Sigmoid colon (tissue), 7 donors: ENCODE measurements around the gene MAK. TPM values are rescaled to one million over a fixed set of nuclear protein-coding genes. Genes with fewer than 3 reads are reported as not detected.

Experiments used
- DNase-seq: peaks from one replicate; pipeline ENCODE4 v3.0.0-alpha.2; 2019
- H3K27ac ChIP-seq, 4 donors: fragments of 200-600 bp; sonication (generic); one replicate each; pipeline ENCODE4 v1.5.1; 2016 to 2019; ENCODE audit warnings: mild to moderate bottlenecking in 1 of 4
- H3K27me3 ChIP-seq, 3 donors: fragments of 200-600 bp; sonication (generic); one replicate each; pipeline ENCODE4 v1.5.1; 2019; ENCODE audit warnings: mild to moderate bottlenecking in 1 of 3
- H3K36me3 ChIP-seq, 4 donors: fragments of 200-600 bp; sonication (generic); one replicate each; pipeline ENCODE4 v1.5.1; 2016 to 2019
- H3K4me1 ChIP-seq, 4 donors: fragments of 200-600 bp; sonication (generic); one replicate each; pipeline ENCODE4 v1.5.1; 2017 to 2019
- H3K4me3 ChIP-seq, 4 donors: fragments of 200-600 bp; sonication (generic); one replicate each; pipeline ENCODE4 v1.5.1; 2017 to 2019; ENCODE audit warnings: mild to moderate bottlenecking in 2 of 4, moderate library complexity in 1 of 4
- H3K9me3 ChIP-seq, 4 donors: fragments of 200-600 bp in 3 of 4; sonication (generic) in 3 of 4; one replicate each; pipeline versions ENCODE4 v1.5.1 to v1.6.1; 2013 to 2019
- CTCF ChIP-seq, 4 experiments: fragments of 450-650 bp in 3 of 4; fragments of 200-600 bp in 1 of 4; IDR thresholded peaks; one replicate each; pipeline ENCODE4 v1.5.1; 2016 to 2019; ENCODE audit warnings: antibody characterized with exemption in 4 of 4, mild to moderate bottlenecking in 3 of 4, moderate library complexity in 2 of 4
- EP300 ChIP-seq, 4 donors: sonication (generic); formaldehyde crosslinking; IDR thresholded peaks; one replicate each; pipeline ENCODE4 v1.6.1; 2017; ENCODE audit warnings: antibody characterized with exemption in 4 of 4
- POLR2A ChIP-seq, 2 donors: fragments of 450-650 bp; IDR thresholded peaks; one replicate each; pipeline ENCODE4 v1.6.1; 2016; ENCODE audit warnings: antibody characterized with exemption in 2 of 2, mild to moderate bottlenecking in 2 of 2, moderate library complexity in 2 of 2
- POLR2AphosphoS5 ChIP-seq, 4 donors: sonication (generic); formaldehyde crosslinking; IDR thresholded peaks; one replicate each; pipeline ENCODE4 v1.6.1; 2017; ENCODE audit warnings: antibody characterized with exemption in 4 of 4
- WGBS, 2 donors: extraction: QIAGEN DNeasy Blood & Tissue Kit; methylation state at CpG; one replicate each; pipeline ENCODE4 v1.1.7; 2013; 5-methylcytosine and 5-hydroxymethylcytosine counted together
- intact Hi-C: fragments of 100-400 bp; cut with DNase I; formaldehyde crosslinking; loops from one replicate; pipeline ENCODE4 v1.15.1; 2023
- polyA plus RNA-seq, 3 donors: library from polyadenylated mRNA; stranded (reverse); fragments of 200-250 nt; gene quantifications; one replicate each; pipeline ENCODE4 v1.2.3, GENCODE V29; 2013
- total RNA-seq, 4 donors: library from RNA; depleted of rRNA; stranded (reverse); fragments of >200 nt; gene quantifications; one replicate each; pipeline ENCODE4 v1.1.0, GENCODE V29; 2016
- donor health status: healthy with polysubstance abuse.
- donor health status: Bipolar disorder and iron deficiency.
- donor health status: healthy.

MAK gene
- total and polyA plus RNA-seq, 7 donors: 0.03 to 0.36 TPM; not detected in 5

- Histone ChIP-seq H3K4me3 (peak overlapping the region in 3 of 4 donors; percentile 48 to 59 (median 59)), H3K27ac (peak overlapping the region in 1 of 4 donors; percentile 4), H3K36me3 (no peaks in the 10 kb centered on the region), H3K9me3 (peaks cover 0 to 6% (median 0%) of the 10 kb centered on the region in 4 donors), H3K4me1 (peaks cover 0 to 20% (median 18%) of the 10 kb centered on the region in 4 donors), H3K27me3 (peaks cover 9 to 48% (median 35%) of the 10 kb centered on the region in 3 donors)
- WGBS, 2 donors: 54 to 59% methylated on average over 8 of the region's 8 CpGs
- DNase-seq: no peak
- intact Hi-C loops: no loop called here
- no peak for TF ChIP-seq POLR2AphosphoS5 (IDR thresholded peaks at IDR 0.05)
- TF ChIP-seq POLR2A (IDR thresholded peaks at IDR 0.05): no peak
- TF ChIP-seq EP300 (IDR thresholded peaks at IDR 0.05): no peak
- no peak for TF ChIP-seq CTCF (IDR thresholded peaks at IDR 0.05)
These were observed 525 bp upstream of the MAK start for GRCh38 chr6:10838794-10839333.

GRCh38 chr6:10837622-10837994 lies 731 bp downstream of the MAK start:
- 1 to 2% methylated on average over 22 of the region's 22 CpGs for WGBS, 2 donors
- peak overlapping the region in 1 of 4 donors; percentile 42 for H3K27ac ChIP-seq
- peaks cover 9 to 61% (median 35%) of the 10 kb centered on the region in 3 donors for H3K27me3 ChIP-seq
- intact Hi-C loops: no loop called here
- peak overlapping the region; percentile 35 to 59 (median 54) for H3K4me3 ChIP-seq
- TF ChIP-seq POLR2AphosphoS5 (IDR thresholded peaks at IDR 0.05) (peak in 2 of 4 donors; percentile 22 to 43), POLR2A (IDR thresholded peaks at IDR 0.05) (no peak)
- no peaks in the 10 kb centered on the region for H3K36me3 ChIP-seq
- peaks cover 0 to 20% (median 18%) of the 10 kb centered on the region in 4 donors for H3K4me1 ChIP-seq
- no peak for DNase-seq
- no peaks in the 10 kb centered on the region for H3K9me3 ChIP-seq

- Histone ChIP-seq H3K4me1 (peaks cover 0 to 20% (median 18%) of the 10 kb centered on the region in 4 donors), H3K4me3 (peak overlapping the region; percentile 35 to 59 (median 54)), H3K36me3 (no peaks in the 10 kb centered on the region), H3K27ac (no peak overlapping the region), H3K9me3 (no peaks in the 10 kb centered on the region), H3K27me3 (peaks cover 9 to 63% (median 35%) of the 10 kb centered on the region in 3 donors)
- DNase-seq: no peak
- 3 to 5% methylated on average over 20 of the region's 20 CpGs for WGBS, 2 donors
- intact Hi-C loops: no loop called here
- TF ChIP-seq POLR2AphosphoS5 (IDR thresholded peaks at IDR 0.05): peak in 1 of 4 donors; percentile 26
- TF ChIP-seq CTCF (IDR thresholded peaks at IDR 0.05): no peak
- no peak for TF ChIP-seq EP300 (IDR thresholded peaks at IDR 0.05)
- TF ChIP-seq POLR2A (IDR thresholded peaks at IDR 0.05): no peak
These were observed 1.2 kb downstream of the MAK start for GRCh38 chr6:10837009-10837621.

DNA sequence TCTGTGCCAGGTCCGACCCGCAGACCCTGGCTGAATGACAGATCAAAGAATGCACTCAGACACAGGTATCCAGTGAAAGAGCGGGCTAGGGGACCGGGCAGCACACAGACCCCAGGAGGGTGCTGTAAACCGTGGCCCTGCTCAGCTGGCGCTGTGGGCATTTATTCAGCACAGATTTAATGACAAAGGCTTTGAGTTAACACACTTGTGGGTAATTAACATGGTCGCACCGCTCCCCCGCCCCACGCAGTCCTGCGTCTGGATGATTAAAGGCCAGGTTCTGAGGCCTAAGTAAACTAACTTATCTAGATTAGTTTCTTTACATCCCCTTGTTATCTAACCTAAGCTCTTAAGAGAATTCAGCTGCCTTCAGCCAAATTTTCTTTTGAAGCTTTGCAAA lies 3.5 kb downstream of the MAK start:
- Histone ChIP-seq H3K27me3 (peaks cover 9 to 63% (median 35%) of the 10 kb centered on the region in 3 donors), H3K27ac (no peak overlapping the region), H3K4me3 (no peak overlapping the region), H3K4me1 (peaks cover 0 to 20% (median 18%) of the 10 kb centered on the region in 4 donors), H3K36me3 (no peaks in the 10 kb centered on the region), H3K9me3 (no peaks in the 10 kb centered on the region)
- DNase-seq: no peak
- 83 to 88% methylated on average over 11 of the region's 11 CpGs for WGBS, 2 donors
- no peak for TF ChIP-seq CTCF (IDR thresholded peaks at IDR 0.05)
- TF ChIP-seq POLR2AphosphoS5 (IDR thresholded peaks at IDR 0.05): no peak
- no peak for TF ChIP-seq EP300 (IDR thresholded peaks at IDR 0.05)
- TF ChIP-seq POLR2A (IDR thresholded peaks at IDR 0.05): no peak
- intact Hi-C loops: no loop called here

GRCh38 chr6:10831609-10832008 lies 6.7 kb downstream of the MAK start:
- Histone ChIP-seq H3K27me3 (peaks cover 9 to 43% (median 23%) of the 10 kb centered on the region in 3 donors), H3K4me3 (no peak overlapping the region), H3K36me3 (no peaks in the 10 kb centered on the region), H3K4me1 (no peaks in the 10 kb centered on the region), H3K27ac (no peak overlapping the region), H3K9me3 (no peaks in the 10 kb centered on the region)
- intact Hi-C loops: no loop called here
- no peak for DNase-seq
- WGBS, 2 donors: 95 to 96% methylated on average over 2 of the region's 2 CpGs
- no peak for TF ChIP-seq POLR2AphosphoS5 (IDR thresholded peaks at IDR 0.05)
- no peak for TF ChIP-seq CTCF (IDR thresholded peaks at IDR 0.05)
- no peak for TF ChIP-seq EP300 (IDR thresholded peaks at IDR 0.05)
- TF ChIP-seq POLR2A (IDR thresholded peaks at IDR 0.05): no peak
